ENCODE results near the gene ZNF414.

DNA sequence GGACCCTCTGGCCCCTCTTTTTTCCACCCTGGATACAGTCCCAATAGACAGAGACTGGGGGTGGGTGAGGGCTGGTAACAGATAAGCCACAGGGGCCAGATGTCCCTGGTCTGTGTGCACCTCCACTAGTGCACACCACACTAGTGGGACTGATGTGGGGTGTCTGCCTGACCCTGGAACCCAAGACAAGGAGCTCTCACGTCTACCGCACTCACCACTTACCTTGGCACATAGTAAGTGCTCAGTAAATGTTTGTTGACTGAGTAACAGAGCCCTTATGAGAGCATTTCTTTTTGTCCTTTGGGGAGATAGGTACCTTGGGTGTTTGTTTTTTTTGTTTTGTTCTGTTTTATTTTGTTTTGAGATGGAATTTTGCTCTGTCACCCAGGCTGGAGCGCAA lies 23.1 kb upstream of the ZNF414 start:
- TF ChIP-seq CTCF (IDR thresholded peaks at IDR 0.05), result no peak
- TF ChIP-seq POLR2A (IDR thresholded peaks at IDR 0.05), result no peak
